Astrocyte (in vitro differentiated cells and primary cell): ENCODE results near the gene MYO1C. TPM values are rescaled to one million over a fixed set of nuclear protein-coding genes. Genes with fewer than 3 reads are reported as not detected.
A peak's percentile ranks its signal among the peaks of the same experiment; 100 is the strongest.
"Not testable (repeated sequence)": the region's sequence is repeated elsewhere in the genome, so short reads cannot be mapped to it uniquely, and the experiment has no call there.

Source experiments
- DNase-seq: peaks from one replicate; pipeline ENCODE4 v3.0.0-alpha.2; 2010; ENCODE audit warnings: low read depth
- FAIRE-seq: peaks from 2 replicates; lab custom pipeline; 2011; peaks lifted over from hg19 to GRCh38; lab: Jason Lieb, UNC
- H2AFZ ChIP-seq: 2 replicates; pipeline ENCODE4 v1.6.0; 2012; ENCODE audit warnings: low read depth, low read length, inconsistent platforms
- H3K27ac ChIP-seq: 2 replicates; pipeline ENCODE4 v1.5.1; 2011; ENCODE audit warnings: low read depth, low read length, inconsistent platforms
- H3K27me3 ChIP-seq: 2 replicates; pipeline ENCODE4 v1.6.0; 2011; ENCODE audit warnings: low read length, inconsistent platforms; ENCODE audit not compliant: insufficient read depth
- H3K36me3 ChIP-seq: 2 replicates; pipeline ENCODE4 v1.5.1; 2011; ENCODE audit warnings: low read length, inconsistent platforms; ENCODE audit not compliant: insufficient read depth
- H3K4me1 ChIP-seq: 2 replicates; pipeline ENCODE4 v1.5.1; 2011; ENCODE audit warnings: low read length, inconsistent platforms; ENCODE audit not compliant: insufficient read depth
- H3K4me2 ChIP-seq: 2 replicates; pipeline ENCODE4 v1.6.0; 2012; ENCODE audit warnings: low read length, inconsistent platforms
- H3K4me3 ChIP-seq: 2 replicates; pipeline ENCODE4 v1.5.1; 2011; ENCODE audit warnings: low read depth, mild to moderate bottlenecking, low read length, inconsistent platforms; ENCODE audit not compliant: insufficient read depth
- H3K79me2 ChIP-seq: 2 replicates; pipeline ENCODE4 v1.6.0; 2012; ENCODE audit warnings: mild to moderate bottlenecking, low read length, inconsistent platforms; ENCODE audit not compliant: insufficient read depth
- H3K9ac ChIP-seq: 2 replicates; pipeline ENCODE4 v1.6.0; 2012; ENCODE audit warnings: mild to moderate bottlenecking, low read length, inconsistent platforms
- H3K9me3 ChIP-seq: 2 replicates; pipeline ENCODE4 v1.5.1; 2012; ENCODE audit warnings: low read depth, mild to moderate bottlenecking, low read length, inconsistent platforms; ENCODE audit not compliant: insufficient read depth
- H4K20me1 ChIP-seq: 2 replicates; pipeline ENCODE4 v1.6.0; 2012; ENCODE audit warnings: low read length, inconsistent platforms; ENCODE audit not compliant: insufficient read depth
- H3K27ac Mint-ChIP-seq: one replicate; pipeline ENCODE4 v1.8.0; 2021; ENCODE audit warnings: mild to moderate bottlenecking, mixed read lengths; ENCODE audit not compliant: unreplicated experiment
- H3K27me3 Mint-ChIP-seq: one replicate; pipeline ENCODE4 v1.8.0; 2021; ENCODE audit warnings: low read depth, mixed read lengths; ENCODE audit not compliant: unreplicated experiment
- H3K36me3 Mint-ChIP-seq: one replicate; pipeline ENCODE4 v1.8.0; 2021; ENCODE audit warnings: low read depth, mixed read lengths; ENCODE audit not compliant: unreplicated experiment
- H3K4me1 Mint-ChIP-seq: one replicate; pipeline ENCODE4 v1.8.0; 2021; ENCODE audit warnings: low read depth, mixed read lengths; ENCODE audit not compliant: unreplicated experiment
- H3K4me3 Mint-ChIP-seq: one replicate; pipeline ENCODE4 v1.8.0; 2021; ENCODE audit warnings: mild to moderate bottlenecking, moderate library complexity, mixed read lengths; ENCODE audit not compliant: unreplicated experiment
- H3K9me3 Mint-ChIP-seq: one replicate; pipeline ENCODE4 v1.8.0; 2021; ENCODE audit warnings: mild to moderate bottlenecking, mixed read lengths; ENCODE audit not compliant: unreplicated experiment
- CTCF ChIP-seq: IDR thresholded peaks from 2 replicates; pipeline ENCODE4 v1.5.1; 2011; ENCODE audit warnings: low read depth, mild to moderate bottlenecking, inconsistent platforms, low read length, moderate library complexity; ENCODE audit not compliant: insufficient read depth
- EZH2 ChIP-seq: IDR thresholded peaks from 2 replicates; pipeline ENCODE4 v1.6.1; 2012; ENCODE audit warnings: mild to moderate bottlenecking, low read length, inconsistent platforms; ENCODE audit not compliant: insufficient read depth
- total RNA-seq: library from RNA; stranded (reverse); gene quantifications from 2 replicates; pipeline ENCODE4 v1.2.1, GENCODE V29; 2021

The MYO1C gene
- total RNA-seq, 1 donor from 2014 or later: 132 TPM

- Mint-ChIP-seq H3K4me3 (peak overlapping the region; percentile 62), H3K36me3 (peaks cover 14% of the 10 kb centered on the region), H3K9me3 (no peaks in the 10 kb centered on the region), H3K27ac (no peak overlapping the region), H3K4me1 (peaks cover 21% of the 10 kb centered on the region), H3K27me3 (no peaks in the 10 kb centered on the region)
- Histone ChIP-seq H3K4me3 (no peak overlapping the region), H3K79me2 (peaks cover 42% of the 10 kb centered on the region), H3K27me3 (no peaks in the 10 kb centered on the region), H2AFZ (no peak overlapping the region), H4K20me1 (peaks cover 78% of the 10 kb centered on the region), H3K4me2 (no peak overlapping the region), H3K4me1 (peaks cover 22% of the 10 kb centered on the region), H3K27ac (no peak overlapping the region), H3K36me3 (peaks cover 12% of the 10 kb centered on the region), H3K9ac (no peak overlapping the region), H3K9me3 (no peaks in the 10 kb centered on the region)
- TF ChIP-seq EZH2 (no peak), CTCF (no peak)
- no peak for FAIRE-seq
- DNase-seq: no peak
Measured at GRCh38 chr17:1421470-1421869, 71.0 kb downstream of the MYO1C start.

GRCh38 chr17:1420981-1421380 is 71.5 kb downstream of the MYO1C start:
- peaks cover 77% of the 10 kb centered on the region for H4K20me1 ChIP-seq
- DNase-seq (no peak), FAIRE-seq (no peak)
- no peak for TF ChIP-seq CTCF
- no peak for TF ChIP-seq EZH2
- no peak overlapping the region for H3K9ac ChIP-seq
- H3K4me3 ChIP-seq: no peak overlapping the region
- no peak overlapping the region for H3K27ac ChIP-seq
- H3K36me3 ChIP-seq: peaks cover 12% of the 10 kb centered on the region
- no peak overlapping the region for H3K4me3 Mint-ChIP-seq
- no peak overlapping the region for H3K27ac Mint-ChIP-seq
- no peaks in the 10 kb centered on the region for H3K27me3 Mint-ChIP-seq
- no peak overlapping the region for H2AFZ ChIP-seq
- H3K79me2 ChIP-seq: peaks cover 37% of the 10 kb centered on the region
- H3K27me3 ChIP-seq: no peaks in the 10 kb centered on the region
- no peak overlapping the region for H3K4me2 ChIP-seq
- no peaks in the 10 kb centered on the region for H3K9me3 ChIP-seq
- H3K9me3 Mint-ChIP-seq: no peaks in the 10 kb centered on the region
- H3K4me1 Mint-ChIP-seq: peaks cover 21% of the 10 kb centered on the region
- H3K36me3 Mint-ChIP-seq: peaks cover 12% of the 10 kb centered on the region
- H3K4me1 ChIP-seq: peaks cover 22% of the 10 kb centered on the region

- H4K20me1 ChIP-seq: peaks cover 73% of the 10 kb centered on the region
- H3K27me3 ChIP-seq: no peaks in the 10 kb centered on the region
- H3K9ac ChIP-seq: no peak overlapping the region
- Mint-ChIP-seq H3K27ac (no peak overlapping the region), H3K9me3 (no peaks in the 10 kb centered on the region), H3K36me3 (peaks cover 9% of the 10 kb centered on the region), H3K4me1 (peaks cover 18% of the 10 kb centered on the region), H3K27me3 (no peaks in the 10 kb centered on the region), H3K4me3 (no peak overlapping the region)
- no peak overlapping the region for H3K27ac ChIP-seq
- TF ChIP-seq EZH2 (no peak), CTCF (no peak)
- H3K36me3 ChIP-seq: peaks cover 9% of the 10 kb centered on the region
- no peaks in the 10 kb centered on the region for H3K9me3 ChIP-seq
- H3K4me1 ChIP-seq: peaks cover 22% of the 10 kb centered on the region
- DNase-seq: no peak
- H3K4me2 ChIP-seq: no peak overlapping the region
- H2AFZ ChIP-seq: no peak overlapping the region
- H3K79me2 ChIP-seq: peaks cover 29% of the 10 kb centered on the region
- FAIRE-seq: no peak
- no peak overlapping the region for H3K4me3 ChIP-seq
Measured at GRCh38 chr17:1420163-1420562, 72.3 kb downstream of the MYO1C start.

- Mint-ChIP-seq H3K36me3 (peaks cover 12% of the 10 kb centered on the region), H3K4me1 (peaks cover 15% of the 10 kb centered on the region)
- H3K27ac Mint-ChIP-seq, H3K9me3 ChIP-seq, H3K36me3 ChIP-seq, H3K27me3 ChIP-seq, H3K27me3 Mint-ChIP-seq, H2AFZ ChIP-seq, FAIRE-seq, H3K27ac ChIP-seq, H3K9me3 Mint-ChIP-seq, H3K9ac ChIP-seq, H3K4me3 Mint-ChIP-seq, H3K4me2 ChIP-seq, H3K4me3 ChIP-seq, DNase-seq: not testable (repeated sequence)
- H4K20me1 ChIP-seq: peaks cover 72% of the 10 kb centered on the region
- peaks cover 12% of the 10 kb centered on the region for H3K4me1 ChIP-seq
- peaks cover 20% of the 10 kb centered on the region for H3K79me2 ChIP-seq
Measured at GRCh38 chr17:1418476-1418875, 74.0 kb downstream of the MYO1C start.
